Endothelial cell of umbilical vein (primary cell): ENCODE measurements around the gene TMEM183A. TPM values are rescaled to one million over a fixed set of nuclear protein-coding genes. Genes with fewer than 3 reads are reported as not detected.

Experiments
- BruUV-seq: library from RNA; stranded (reverse); fragments of 400-500 nt; replicated peaks from 2 replicates; lab custom pipeline; 2021; lab: Mats Ljungman, UMichigan
- CTCF ChIA-PET: fragments of 300-600, 350-600 bp; sonication (Branson Sonifier 250); formaldehyde crosslinking; loops from one replicate; lab custom pipeline; 2021; ENCODE audit warnings: antibody characterized with exemption, inconsistent platforms; lab: Charles Lee
- POLR2A ChIA-PET: fragments of 300-600, 350-600 bp; sonication (Branson Sonifier 250); formaldehyde crosslinking; loops from one replicate; lab custom pipeline; 2021; ENCODE audit warnings: antibody characterized with exemption, inconsistent platforms; lab: Charles Lee
- DNase-seq: peaks from one replicate; pipeline ENCODE4 v3.0.0-alpha.2; 2011; ENCODE audit warnings: low read depth, low spot score
- FAIRE-seq: peaks from 2 replicates; lab custom pipeline; 2011; peaks lifted over from hg19 to GRCh38; lab: Jason Lieb, UNC
- H2AFZ ChIP-seq: 2 replicates; pipeline ENCODE4 v1.6.0; 2012; ENCODE audit warnings: low read depth, low read length, control low read depth, inconsistent platforms
- H3K27ac ChIP-seq: 2 replicates; pipeline ENCODE4 v1.5.1; 2011; ENCODE audit warnings: low read depth, mild to moderate bottlenecking, control low read depth, low read length, moderate library complexity; ENCODE audit not compliant: insufficient read depth
- H3K27me3 ChIP-seq, 2 experiments: 2 replicates each; pipeline versions ENCODE4 v1.6.0 to v1.6.1; 2011; ENCODE audit warnings: low read length in 2 of 2, mixed read lengths in 1 of 2; ENCODE audit not compliant: control insufficient read depth in 2 of 2, insufficient read depth in 2 of 2
- H3K36me3 ChIP-seq, 2 experiments: 2 replicates in 1 of 2; 3 replicates in 1 of 2; pipeline ENCODE4 v1.5.1; 2011; ENCODE audit warnings: low read length in 2 of 2, mild to moderate bottlenecking in 1 of 2, moderate library complexity in 1 of 2; ENCODE audit not compliant: control insufficient read depth in 2 of 2, insufficient read depth in 2 of 2; ENCODE audit errors: extremely low read depth in 1 of 2
- H3K4me1 ChIP-seq: 3 replicates; pipeline ENCODE4 v1.5.1; 2011; ENCODE audit warnings: mild to moderate bottlenecking, low read length; ENCODE audit not compliant: control insufficient read depth, insufficient read depth; ENCODE audit errors: extremely low read depth
- H3K4me2 ChIP-seq: 2 replicates; pipeline ENCODE4 v1.6.1; 2011; ENCODE audit warnings: low read length, control low read depth, mixed read lengths; ENCODE audit not compliant: insufficient read depth
- H3K4me3 ChIP-seq, 3 experiments: fragments of 200-600 bp in 1 of 3; sonication (generic), shearing (Covaris generic) in 1 of 3; replicated peaks in 1 of 3; 2 replicates each; pipeline ENCODE4 v1.5.1; 2011 to 2016; ENCODE audit warnings: control low read depth in 3 of 3, low read length in 3 of 3, mild to moderate bottlenecking in 2 of 3, inconsistent platforms in 1 of 3, low read depth in 1 of 3, moderate library complexity in 1 of 3; ENCODE audit not compliant: insufficient read depth in 1 of 3
- H3K79me2 ChIP-seq: 2 replicates; pipeline ENCODE4 v1.6.0; 2012; ENCODE audit warnings: low read length, inconsistent platforms; ENCODE audit not compliant: control insufficient read depth, insufficient read depth
- H3K9ac ChIP-seq: replicated peaks from 2 replicates; pipeline ENCODE3; 2011; ENCODE audit warnings: low read length, control low read depth; ENCODE audit not compliant: insufficient read depth; ENCODE audit errors: extremely low read depth
- H3K9me1 ChIP-seq: replicated peaks from 3 replicates; pipeline ENCODE4 v1.6.0; 2011; ENCODE audit warnings: mild to moderate bottlenecking, low read length; ENCODE audit not compliant: control insufficient read depth, insufficient read depth; ENCODE audit errors: extremely low read depth
- H3K9me3 ChIP-seq: replicated peaks from 2 replicates; pipeline ENCODE4 v1.5.1; 2012; ENCODE audit warnings: low read length, inconsistent platforms; ENCODE audit not compliant: control insufficient read depth, insufficient read depth
- H4K20me1 ChIP-seq: replicated peaks from 2 replicates; pipeline ENCODE3; 2011; ENCODE audit warnings: mild to moderate bottlenecking, low read length; ENCODE audit not compliant: control insufficient read depth, insufficient read depth; ENCODE audit errors: extremely low read depth
- EZH2 ChIP-seq: IDR thresholded peaks from 2 replicates; pipeline ENCODE4 v1.6.1; 2012; ENCODE audit warnings: borderline replicate concordance, low read depth, mild to moderate bottlenecking, moderate library complexity, low read length, inconsistent platforms; ENCODE audit not compliant: severe bottlenecking
- FOS ChIP-seq: IDR thresholded peaks from 2 replicates; pipeline ENCODE4 v1.6.1; 2011; ENCODE audit warnings: mild to moderate bottlenecking, low read length, moderate library complexity, borderline replicate concordance; ENCODE audit not compliant: insufficient read depth
- GATA2 ChIP-seq: IDR thresholded peaks from 2 replicates; pipeline ENCODE4 v1.7.0; 2011; ENCODE audit warnings: low read depth, mild to moderate bottlenecking, moderate library complexity, mixed read lengths, low read length; ENCODE audit not compliant: insufficient read length, insufficient read depth
- JUN ChIP-seq: IDR thresholded peaks from 2 replicates; pipeline ENCODE4 v1.6.1; 2011; ENCODE audit warnings: borderline replicate concordance, low read depth; ENCODE audit not compliant: insufficient read length, insufficient read depth
- MYC ChIP-seq: IDR thresholded peaks from one replicate; pipeline ENCODE4 v1.6.1; 2011; ENCODE audit warnings: mild to moderate bottlenecking, low read depth, low read length
- POLR2A ChIP-seq: IDR thresholded peaks from 2 replicates; pipeline ENCODE4 v1.6.1; 2012; ENCODE audit warnings: low read depth, mild to moderate bottlenecking, control low read depth, low read length
- POLR2AphosphoS5 ChIP-seq: IDR thresholded peaks from 2 replicates; pipeline ENCODE4 v1.6.1; 2012; ENCODE audit warnings: low read depth, mild to moderate bottlenecking, control low read depth, low read length, moderate library complexity; ENCODE audit not compliant: insufficient read depth
- dilution Hi-C: fragments of 300-500 bp; cut with MboI; formaldehyde crosslinking; loops from one replicate; pipeline ENCODE4 v1.15.0; 2019; ENCODE audit warnings: low sequenced_read_pairs; ENCODE audit not compliant: extremely low pct_ligation_motif_present
- intact Hi-C: fragments of 100-400 bp; cut with micrococcal nuclease; formaldehyde crosslinking; loops from one replicate; pipeline ENCODE4 v1.10.0; 2022
- polyA plus RNA-seq, 4 experiments: library from polyadenylated mRNA; depleted of rRNA in 3 of 4; stranded (reverse) in 3 of 4; unstranded in 1 of 4; fragments of >200 nt; gene quantifications; 2 replicates each; pipeline versions ENCODE4 v1.2.1 to v1.2.3, GENCODE V29; 2011 to 2012; ENCODE audit warnings: missing spikeins in 1 of 4
- total RNA-seq: library from RNA; stranded (reverse); gene quantifications from 2 replicates; pipeline ENCODE4 v1.2.3, GENCODE V29; 2021
- TF ChIP-seq, protein P1 (sequence below), 2 donors: IDR thresholded peaks; 1 replicate in 1 of 2; 2 replicates in 1 of 2; pipeline ENCODE4 v1.5.1; 2011; ENCODE audit warnings: low read length in 2 of 2, mild to moderate bottlenecking in 2 of 2, moderate library complexity in 2 of 2, control low read depth in 1 of 2, inconsistent platforms in 1 of 2, low read depth in 1 of 2; ENCODE audit not compliant: insufficient read depth in 1 of 2; ENCODE audit errors: extremely low read depth in 1 of 2
- TF ChIP-seq, protein P2 (sequence below): IDR thresholded peaks from 2 replicates; pipeline ENCODE4 v1.6.1; 2011; ENCODE audit not compliant: insufficient read depth, insufficient read length

Gene TMEM183A
- total and polyA plus RNA-seq, 2 donors (not counting 3 experiments of a cell fraction or from before 2014, with no cell fraction given) = 59.4 to 110 TPM

DNA sequence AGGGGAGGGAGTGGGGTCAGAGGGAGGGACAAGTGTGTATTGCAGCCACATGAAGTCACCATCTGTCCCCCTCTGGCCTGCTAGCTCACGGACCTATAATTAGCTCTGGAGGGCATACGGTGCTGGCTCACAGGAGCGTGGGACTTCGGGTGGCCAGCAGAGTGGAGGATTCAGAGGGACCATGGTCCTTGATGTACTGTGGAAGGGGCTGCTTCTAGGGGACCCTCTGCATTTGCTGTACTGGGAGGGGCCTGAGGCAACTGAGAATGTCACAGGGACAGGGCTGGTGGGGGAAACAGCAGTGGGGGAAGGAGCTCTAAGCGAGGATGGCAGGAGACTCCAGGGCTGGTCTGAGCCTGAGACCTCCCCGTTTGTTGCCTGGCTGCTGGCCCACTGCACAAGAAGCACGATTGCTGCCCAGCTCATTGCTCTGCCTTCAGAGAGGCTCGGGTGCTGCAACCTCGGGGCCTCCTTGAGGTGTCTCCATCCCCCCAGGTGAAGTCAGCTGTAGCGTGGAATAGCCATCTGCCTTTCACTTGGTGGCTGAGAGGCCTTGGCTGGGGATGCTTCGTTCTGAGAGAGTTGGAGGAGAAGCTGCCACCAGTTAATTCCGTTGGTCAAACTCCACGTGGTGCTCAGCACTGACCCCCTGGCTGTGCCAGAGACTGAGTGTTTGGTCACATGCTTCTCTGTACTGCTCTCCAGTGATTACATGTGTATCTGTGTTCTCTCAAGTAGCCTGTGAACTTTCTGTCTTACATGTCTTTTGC lies 21.8 kb downstream of the TMEM183A start:
- H3K9me1 ChIP-seq = no peaks in the 10 kb centered on the region
- peaks cover 6% of the 10 kb centered on the region for H3K4me1 ChIP-seq
- H3K27ac ChIP-seq = no peak overlapping the region
- DNase-seq (no peak), FAIRE-seq (no peak)
- no peaks in the 10 kb centered on the region for H3K79me2 ChIP-seq
- no peaks in the 10 kb centered on the region for H3K9me3 ChIP-seq
- BruUV-seq = no TSS peak
- POLR2A ChIA-PET = no interaction called here
- dilution Hi-C loops = no loop called here
- no peaks in the 10 kb centered on the region for H4K20me1 ChIP-seq
- peaks cover 19 to 26% of the 10 kb centered on the region in 2 experiments for H3K27me3 ChIP-seq
- H2AFZ ChIP-seq = no peak overlapping the region
- H3K9ac ChIP-seq = no peak overlapping the region
- H3K4me3 ChIP-seq = no peak overlapping the region
- intact Hi-C loops = no loop called here
- peaks cover 0 to 5% of the 10 kb centered on the region in 2 experiments for H3K36me3 ChIP-seq
- no peak overlapping the region for H3K4me2 ChIP-seq
- TF ChIP-seq MYC = no peak
- TF ChIP-seq, protein P1, sequence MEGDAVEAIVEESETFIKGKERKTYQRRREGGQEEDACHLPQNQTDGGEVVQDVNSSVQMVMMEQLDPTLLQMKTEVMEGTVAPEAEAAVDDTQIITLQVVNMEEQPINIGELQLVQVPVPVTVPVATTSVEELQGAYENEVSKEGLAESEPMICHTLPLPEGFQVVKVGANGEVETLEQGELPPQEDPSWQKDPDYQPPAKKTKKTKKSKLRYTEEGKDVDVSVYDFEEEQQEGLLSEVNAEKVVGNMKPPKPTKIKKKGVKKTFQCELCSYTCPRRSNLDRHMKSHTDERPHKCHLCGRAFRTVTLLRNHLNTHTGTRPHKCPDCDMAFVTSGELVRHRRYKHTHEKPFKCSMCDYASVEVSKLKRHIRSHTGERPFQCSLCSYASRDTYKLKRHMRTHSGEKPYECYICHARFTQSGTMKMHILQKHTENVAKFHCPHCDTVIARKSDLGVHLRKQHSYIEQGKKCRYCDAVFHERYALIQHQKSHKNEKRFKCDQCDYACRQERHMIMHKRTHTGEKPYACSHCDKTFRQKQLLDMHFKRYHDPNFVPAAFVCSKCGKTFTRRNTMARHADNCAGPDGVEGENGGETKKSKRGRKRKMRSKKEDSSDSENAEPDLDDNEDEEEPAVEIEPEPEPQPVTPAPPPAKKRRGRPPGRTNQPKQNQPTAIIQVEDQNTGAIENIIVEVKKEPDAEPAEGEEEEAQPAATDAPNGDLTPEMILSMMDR (IDR thresholded peaks at IDR 0.05; ENCODE audit: extremely low read depth in 1 of 2, insufficient read depth in 1 of 2, low read depth in 1 of 2, low read length in 2 of 2) = no peak
- TF ChIP-seq JUN = no peak
- TF ChIP-seq EZH2 = no peak
- TF ChIP-seq, protein P2, sequence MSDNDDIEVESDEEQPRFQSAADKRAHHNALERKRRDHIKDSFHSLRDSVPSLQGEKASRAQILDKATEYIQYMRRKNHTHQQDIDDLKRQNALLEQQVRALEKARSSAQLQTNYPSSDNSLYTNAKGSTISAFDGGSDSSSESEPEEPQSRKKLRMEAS = no peak
- TF ChIP-seq FOS = no peak
- no peak for TF ChIP-seq POLR2AphosphoS5
- no peak for TF ChIP-seq GATA2
- TF ChIP-seq POLR2A = no peak
- CTCF ChIA-PET = interaction anchor here (1.3 to 4.1 kb wide), 4 partner anchors 11 to 298 kb away, joined by 3 to 35 read pairs (median 16); no protein-coding TSS in a partner anchor
